GM21576 (cell line): ENCODE results near the gene ACRBP.
A peak's percentile ranks its signal among the peaks of the same experiment; 100 is the strongest.
"Not testable (repeated sequence)": the region's sequence is repeated elsewhere in the genome, so short reads cannot be mapped to it uniquely, and the experiment has no call there.

Experiments
- ATAC-seq: cut with Tn5 transposase; IDR thresholded peaks from one replicate; pipeline ENCODE4 v1.9.1; 2021; ENCODE audit warnings: mild to moderate bottlenecking, moderate library complexity; ENCODE audit not compliant: unreplicated experiment

The ACRBP gene

GRCh38 chr12:6618483-6619225, 28.6 kb downstream of the ACRBP start:
- ATAC-seq, result no peak

- ATAC-seq, result no peak
Measured at GRCh38 chr12:6615802-6616201, 31.4 kb downstream of the ACRBP start.

GRCh38 chr12:6614513-6615172, 32.6 kb downstream of the ACRBP start:
- no peak for ATAC-seq

GRCh38 chr12:6613776-6614512, 33.3 kb downstream of the ACRBP start:
- peak; percentile 37 for ATAC-seq

GRCh38 chr12:6613015-6613775, 34.0 kb downstream of the ACRBP start:
- ATAC-seq, result no peak

GRCh38 chr12:6612652-6613014, 34.6 kb downstream of the ACRBP start:
- no peak for ATAC-seq

GRCh38 chr12:6612247-6612646, 35.0 kb downstream of the ACRBP start:
- no peak for ATAC-seq

GRCh38 chr12:6608592-6609281, 38.5 kb downstream of the ACRBP start:
- ATAC-seq, result no peak

- ATAC-seq, result no peak
Measured at GRCh38 chr12:6607751-6608591, 39.3 kb downstream of the ACRBP start.

- no peak for ATAC-seq
Measured at GRCh38 chr12:6606331-6607131, 40.7 kb downstream of the ACRBP start.

- ATAC-seq, result no peak
Measured at GRCh38 chr12:6605421-6606330, 41.6 kb downstream of the ACRBP start.

GRCh38 chr12:6604259-6605029, 42.8 kb downstream of the ACRBP start:
- ATAC-seq, result no peak

- no peak for ATAC-seq
Measured at GRCh38 chr12:6603095-6603567, 44.1 kb downstream of the ACRBP start.

- no peak for ATAC-seq
Measured at GRCh38 chr12:6602526-6602925, 44.7 kb downstream of the ACRBP start.

GRCh38 chr12:6595673-6596072, 51.6 kb downstream of the ACRBP start:
- not testable (repeated sequence) for ATAC-seq

- no peak for ATAC-seq
Measured at GRCh38 chr12:6592087-6592486, 55.1 kb downstream of the ACRBP start.
